Vagina (tissue), 2 donors: Measurements from ENCODE around the gene LZTR1.

Experiments
- POLR2A ChIP-seq, 2 donors: fragments of 450-650 bp; IDR thresholded peaks; one replicate each; pipeline ENCODE4 v1.6.1; 2017; ENCODE audit warnings: antibody characterized with exemption in 2 of 2, mild to moderate bottlenecking in 2 of 2, moderate library complexity in 2 of 2
- TF ChIP-seq, protein P1 (sequence below), 3 experiments: fragments of 450-650 bp in 2 of 3; fragments of 200-600 bp in 1 of 3; sonication (generic) in 1 of 3; IDR thresholded peaks; one replicate each; pipeline ENCODE4 v1.5.1; 2017 to 2019; ENCODE audit warnings: antibody characterized with exemption in 3 of 3, mild to moderate bottlenecking in 2 of 3, moderate library complexity in 2 of 3

- TF ChIP-seq, protein P1, sequence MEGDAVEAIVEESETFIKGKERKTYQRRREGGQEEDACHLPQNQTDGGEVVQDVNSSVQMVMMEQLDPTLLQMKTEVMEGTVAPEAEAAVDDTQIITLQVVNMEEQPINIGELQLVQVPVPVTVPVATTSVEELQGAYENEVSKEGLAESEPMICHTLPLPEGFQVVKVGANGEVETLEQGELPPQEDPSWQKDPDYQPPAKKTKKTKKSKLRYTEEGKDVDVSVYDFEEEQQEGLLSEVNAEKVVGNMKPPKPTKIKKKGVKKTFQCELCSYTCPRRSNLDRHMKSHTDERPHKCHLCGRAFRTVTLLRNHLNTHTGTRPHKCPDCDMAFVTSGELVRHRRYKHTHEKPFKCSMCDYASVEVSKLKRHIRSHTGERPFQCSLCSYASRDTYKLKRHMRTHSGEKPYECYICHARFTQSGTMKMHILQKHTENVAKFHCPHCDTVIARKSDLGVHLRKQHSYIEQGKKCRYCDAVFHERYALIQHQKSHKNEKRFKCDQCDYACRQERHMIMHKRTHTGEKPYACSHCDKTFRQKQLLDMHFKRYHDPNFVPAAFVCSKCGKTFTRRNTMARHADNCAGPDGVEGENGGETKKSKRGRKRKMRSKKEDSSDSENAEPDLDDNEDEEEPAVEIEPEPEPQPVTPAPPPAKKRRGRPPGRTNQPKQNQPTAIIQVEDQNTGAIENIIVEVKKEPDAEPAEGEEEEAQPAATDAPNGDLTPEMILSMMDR (IDR thresholded peaks at IDR 0.05): no peak
- no peak for TF ChIP-seq POLR2A (IDR thresholded peaks at IDR 0.05)
These were observed 10.6 kb downstream of the LZTR1 start for GRCh38 chr22:20992456-20993303.
